Measurements from ENCODE around the gene ASPHD2. TPM values are rescaled to one million over a fixed set of nuclear protein-coding genes. Genes with fewer than 3 reads are reported as not detected.

The ASPHD2 gene
- total RNA-seq, 1 donor from 2014 or later: 4.9 TPM

DNA sequence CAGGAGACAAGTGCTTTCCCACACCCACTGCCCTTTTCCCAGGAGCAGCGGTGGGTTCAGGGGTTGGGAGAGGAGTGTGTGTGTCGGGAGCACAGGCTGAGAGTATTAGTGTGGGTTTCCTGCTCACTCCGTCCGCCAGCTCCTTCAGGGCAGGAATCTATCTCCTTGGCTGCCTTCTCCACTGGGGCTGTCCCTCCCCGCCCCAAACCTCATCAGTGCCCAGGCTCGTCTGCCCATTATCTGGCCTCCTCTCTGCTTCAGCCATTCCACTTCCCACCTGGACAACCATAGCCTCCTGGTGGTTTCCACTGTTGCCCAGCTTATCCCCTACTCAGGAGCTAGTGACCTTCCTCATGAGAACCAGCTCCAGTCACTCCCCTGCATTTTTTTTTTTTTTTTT lies 19.9 kb downstream of the ASPHD2 start:
- Mint-ChIP-seq H3K27me3 (ENCODE audit: unreplicated experiment) (no peaks in the 10 kb centered on the region), H3K36me3 (ENCODE audit: unreplicated experiment) (peaks cover 16% of the 10 kb centered on the region), H3K4me1 (ENCODE audit: unreplicated experiment) (no peaks in the 10 kb centered on the region), H3K4me3 (ENCODE audit: unreplicated experiment) (no peak overlapping the region), H3K9me3 (ENCODE audit: unreplicated experiment) (no peaks in the 10 kb centered on the region), H3K27ac (ENCODE audit: unreplicated experiment) (no peak overlapping the region)
- TF ChIP-seq, protein P1, sequence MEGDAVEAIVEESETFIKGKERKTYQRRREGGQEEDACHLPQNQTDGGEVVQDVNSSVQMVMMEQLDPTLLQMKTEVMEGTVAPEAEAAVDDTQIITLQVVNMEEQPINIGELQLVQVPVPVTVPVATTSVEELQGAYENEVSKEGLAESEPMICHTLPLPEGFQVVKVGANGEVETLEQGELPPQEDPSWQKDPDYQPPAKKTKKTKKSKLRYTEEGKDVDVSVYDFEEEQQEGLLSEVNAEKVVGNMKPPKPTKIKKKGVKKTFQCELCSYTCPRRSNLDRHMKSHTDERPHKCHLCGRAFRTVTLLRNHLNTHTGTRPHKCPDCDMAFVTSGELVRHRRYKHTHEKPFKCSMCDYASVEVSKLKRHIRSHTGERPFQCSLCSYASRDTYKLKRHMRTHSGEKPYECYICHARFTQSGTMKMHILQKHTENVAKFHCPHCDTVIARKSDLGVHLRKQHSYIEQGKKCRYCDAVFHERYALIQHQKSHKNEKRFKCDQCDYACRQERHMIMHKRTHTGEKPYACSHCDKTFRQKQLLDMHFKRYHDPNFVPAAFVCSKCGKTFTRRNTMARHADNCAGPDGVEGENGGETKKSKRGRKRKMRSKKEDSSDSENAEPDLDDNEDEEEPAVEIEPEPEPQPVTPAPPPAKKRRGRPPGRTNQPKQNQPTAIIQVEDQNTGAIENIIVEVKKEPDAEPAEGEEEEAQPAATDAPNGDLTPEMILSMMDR (IDR thresholded peaks at IDR 0.05): no peak
- no peak for DNase-seq (ENCODE audit: extremely low spot score, unreplicated experiment)

GRCh38 chr22:26450453-26451185 lies 21.6 kb downstream of the ASPHD2 start:
- H3K4me3 Mint-ChIP-seq (ENCODE audit: unreplicated experiment): no peak overlapping the region
- no peaks in the 10 kb centered on the region for H3K27me3 Mint-ChIP-seq (ENCODE audit: unreplicated experiment)
- TF ChIP-seq, protein P1 (IDR thresholded peaks at IDR 0.05): no peak
- DNase-seq (ENCODE audit: extremely low spot score, unreplicated experiment): no peak
- H3K36me3 Mint-ChIP-seq (ENCODE audit: unreplicated experiment): peaks cover 16% of the 10 kb centered on the region
- H3K4me1 Mint-ChIP-seq (ENCODE audit: unreplicated experiment): no peaks in the 10 kb centered on the region
- H3K27ac Mint-ChIP-seq (ENCODE audit: unreplicated experiment): no peak overlapping the region
- H3K9me3 Mint-ChIP-seq (ENCODE audit: unreplicated experiment): no peaks in the 10 kb centered on the region

DNA sequence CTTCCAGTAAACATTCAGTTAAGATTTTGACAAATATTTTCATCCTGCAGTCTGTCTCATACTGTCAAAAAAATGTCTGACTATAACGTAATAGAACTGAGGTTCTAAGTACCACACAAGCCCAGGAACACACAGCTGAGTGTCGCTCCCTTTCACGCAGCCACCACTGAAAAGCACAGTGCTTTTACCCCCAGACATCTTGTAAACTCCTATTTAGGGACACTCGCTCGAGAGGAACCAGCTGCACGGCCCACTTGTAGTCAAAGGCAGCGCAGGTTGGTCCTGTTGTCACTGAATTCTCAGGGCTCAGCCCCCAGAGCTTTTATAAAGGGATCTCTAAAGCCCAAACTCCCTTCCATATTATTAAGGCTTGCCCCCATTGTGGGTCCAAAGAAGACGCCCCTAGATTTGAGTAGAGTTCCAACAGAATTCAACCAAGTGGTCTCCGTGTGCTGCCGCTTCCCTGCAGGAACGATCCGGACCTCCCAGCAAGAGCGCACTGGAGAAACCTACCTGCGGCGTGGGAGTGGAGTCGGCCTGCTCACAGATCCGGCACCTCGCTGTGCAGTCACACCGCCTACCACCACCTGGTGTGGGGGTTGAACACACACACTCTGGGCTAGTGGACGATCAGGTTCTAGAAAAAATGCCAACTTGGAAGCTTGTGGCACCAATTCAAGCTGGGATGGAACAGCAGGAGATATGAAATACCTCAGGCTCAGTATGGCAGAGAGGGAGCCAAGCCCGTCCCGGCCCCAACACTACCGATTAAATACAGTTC lies 23.4 kb downstream of the ASPHD2 start:
- Mint-ChIP-seq H3K4me1 (ENCODE audit: unreplicated experiment) (no peaks in the 10 kb centered on the region), H3K27ac (ENCODE audit: unreplicated experiment) (no peak overlapping the region), H3K9me3 (ENCODE audit: unreplicated experiment) (no peaks in the 10 kb centered on the region), H3K4me3 (ENCODE audit: unreplicated experiment) (no peak overlapping the region), H3K36me3 (ENCODE audit: unreplicated experiment) (peaks cover 23% of the 10 kb centered on the region), H3K27me3 (ENCODE audit: unreplicated experiment) (no peaks in the 10 kb centered on the region)
- TF ChIP-seq, protein P1 (IDR thresholded peaks at IDR 0.05): no peak
- DNase-seq (ENCODE audit: extremely low spot score, unreplicated experiment): no peak

- TF ChIP-seq, protein P1 (IDR thresholded peaks at IDR 0.05): no peak
- Mint-ChIP-seq H3K4me3 (ENCODE audit: unreplicated experiment) (no peak overlapping the region), H3K9me3 (ENCODE audit: unreplicated experiment) (no peaks in the 10 kb centered on the region), H3K4me1 (ENCODE audit: unreplicated experiment) (no peaks in the 10 kb centered on the region), H3K36me3 (ENCODE audit: unreplicated experiment) (peaks cover 27% of the 10 kb centered on the region), H3K27me3 (ENCODE audit: unreplicated experiment) (no peaks in the 10 kb centered on the region), H3K27ac (ENCODE audit: unreplicated experiment) (no peak overlapping the region)
- DNase-seq (ENCODE audit: extremely low spot score, unreplicated experiment): no peak
These were observed 24.2 kb downstream of the ASPHD2 start for GRCh38 chr22:26453216-26453615.

DNA sequence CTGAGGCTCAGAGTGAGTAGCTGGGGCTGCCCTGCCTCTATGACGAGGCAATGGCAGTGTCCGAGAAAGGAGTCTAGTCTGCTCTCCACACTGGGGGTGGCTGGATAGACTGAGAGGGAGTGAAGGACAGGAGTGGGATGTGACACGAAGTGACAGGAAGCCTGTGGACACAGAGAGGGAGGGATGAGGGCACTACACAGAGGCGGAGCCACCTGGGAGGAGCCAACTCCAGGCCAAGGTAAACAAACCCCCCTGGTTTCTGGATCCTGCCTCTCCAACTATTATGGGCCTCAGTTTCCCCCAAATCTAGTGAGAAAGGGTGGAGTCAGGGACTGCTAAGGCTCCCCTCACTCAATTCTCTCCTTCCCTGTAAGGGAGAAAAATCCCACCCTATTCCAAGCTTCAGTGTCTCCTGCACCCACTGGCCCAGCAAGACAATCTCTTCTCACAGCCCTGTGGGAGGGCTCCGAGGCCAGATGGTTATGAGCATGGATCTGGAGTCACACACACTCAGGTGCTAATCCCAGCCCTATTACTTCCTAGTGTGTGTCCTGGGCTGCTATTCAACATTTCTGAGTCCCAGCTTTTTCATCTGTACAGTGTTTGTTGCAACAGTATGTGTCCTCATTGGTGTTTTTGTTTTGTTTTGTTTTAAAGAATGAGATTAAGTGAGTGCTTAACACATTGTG lies 24.9 kb downstream of the ASPHD2 start:
- no peaks in the 10 kb centered on the region for H3K4me1 Mint-ChIP-seq (ENCODE audit: unreplicated experiment)
- peaks cover 29% of the 10 kb centered on the region for H3K36me3 Mint-ChIP-seq (ENCODE audit: unreplicated experiment)
- no peak for DNase-seq (ENCODE audit: extremely low spot score, unreplicated experiment)
- TF ChIP-seq, protein P1 (IDR thresholded peaks at IDR 0.05): no peak
- H3K9me3 Mint-ChIP-seq (ENCODE audit: unreplicated experiment): no peaks in the 10 kb centered on the region
- no peak overlapping the region for H3K27ac Mint-ChIP-seq (ENCODE audit: unreplicated experiment)
- no peak overlapping the region for H3K4me3 Mint-ChIP-seq (ENCODE audit: unreplicated experiment)
- H3K27me3 Mint-ChIP-seq (ENCODE audit: unreplicated experiment): no peaks in the 10 kb centered on the region
